ENCODE data around the gene F12. TPM values are rescaled to one million over a fixed set of nuclear protein-coding genes. Genes with fewer than 3 reads are reported as not detected.

The F12 gene
- total RNA-seq, 4 donors from 2014 or later: 2.6 to 20.1 (median 5.6) TPM

DNA sequence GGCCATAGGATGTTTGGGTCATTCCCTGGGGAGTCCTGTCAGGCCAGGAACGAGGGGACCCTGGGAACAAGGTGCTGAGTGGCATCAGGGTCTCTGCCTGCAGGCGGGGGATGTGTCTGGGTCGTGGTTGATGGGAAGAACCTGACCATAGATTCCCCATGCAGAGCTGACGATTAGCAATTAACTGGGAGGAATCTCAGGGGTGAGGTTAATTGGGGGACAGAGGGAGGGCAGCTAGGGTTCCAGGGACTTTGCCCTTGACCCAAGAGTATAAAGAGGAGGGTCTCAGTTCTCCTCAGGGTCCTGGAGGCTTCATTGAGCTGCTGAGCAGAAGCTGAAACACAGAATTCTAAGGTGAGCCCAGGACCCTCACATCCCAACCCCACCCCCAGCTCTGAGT is 25.2 kb downstream of the F12 start, which contains the start of gene SLC34A1:
Gene SLC34A1 (plus strand): TSS at position 301 of the 400 bp plus-strand sequence. CDS start 1,308 bp downstream, outside the sequence.
- in situ Hi-C loops (cut with MboI; ENCODE audit: low pct_ligation_motif_present in 1 of 4, low pct_unique_long_range_greater_than_20kb in 1 of 4, low sequenced_read_pairs in 3 of 4) (loop anchor here in 1 of 4 donors (25.0 kb wide), 1 partner anchor 128 kb away; the partner anchor contains the start of genes DDX41 and DOK3), intact Hi-C loops (cut with DNase I; ENCODE audit: low total_unique reads) (no loop called here)
- TF ChIP-seq POLR2A (IDR thresholded peaks at IDR 0.05) (no peak), POLR2AphosphoS5 (IDR thresholded peaks at IDR 0.05) (no peak), CTCF (IDR thresholded peaks at IDR 0.05) (no peak), EP300 (IDR thresholded peaks at IDR 0.05; ENCODE audit: low read depth) (no peak)
- WGBS, 2 donors (ENCODE audit: low coverage in 1 of 2): 73% methylated on average over 4 of the region's 4 CpGs; no CpG with 5 or more reads in 1 of the 2 donors
- H3K27me3 ChIP-seq: peaks cover 7% of the 10 kb centered on the region
- peaks cover 0 to 2% (median 0%) of the 10 kb centered on the region in 4 donors for H3K4me1 ChIP-seq
- H3K36me3 ChIP-seq: no peaks in the 10 kb centered on the region
- no peak within 1 kb of the TSS for H3K27ac ChIP-seq
- no peak for DNase-seq
- H3K9me3 ChIP-seq: no peaks in the 10 kb centered on the region
- H3K4me3 ChIP-seq: no peak within 1 kb of the TSS

DNA sequence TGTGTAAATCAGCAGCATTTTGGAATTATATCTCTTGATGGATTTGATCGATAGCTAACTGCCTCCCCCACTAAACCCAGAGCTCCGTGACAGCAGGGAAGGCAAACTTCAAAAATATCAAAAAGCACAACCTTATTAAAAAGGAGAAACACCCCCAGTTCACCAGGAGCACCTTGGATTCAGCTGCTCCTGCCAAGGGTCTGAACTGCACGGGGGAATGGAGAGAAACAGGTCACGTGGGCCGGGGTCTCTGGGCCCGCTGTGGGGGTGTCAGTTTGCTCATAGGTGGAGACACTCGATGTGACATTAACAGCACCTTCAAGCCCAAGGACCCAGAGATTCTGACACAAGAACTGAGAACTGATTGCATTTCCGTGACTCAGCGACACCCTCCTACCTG is 26.2 kb downstream of the F12 start:
- intact Hi-C loops (cut with DNase I; ENCODE audit: low total_unique reads): no loop called here
- Histone ChIP-seq H3K27ac (no peak overlapping the region), H3K27me3 (peaks cover 7% of the 10 kb centered on the region), H3K9me3 (no peaks in the 10 kb centered on the region), H3K4me1 (no peaks in the 10 kb centered on the region), H3K4me3 (no peak overlapping the region), H3K36me3 (no peaks in the 10 kb centered on the region)
- in situ Hi-C loops (cut with MboI; ENCODE audit: low pct_ligation_motif_present in 1 of 4, low pct_unique_long_range_greater_than_20kb in 1 of 4, low sequenced_read_pairs in 3 of 4): loop anchor here in 1 of 4 donors (25.0 kb wide), 1 partner anchor 129 kb away; the partner anchor contains the start of genes DDX41 and DOK3
- 83 to 85% methylated on average over 7 to 9 of the region's 9 CpGs for WGBS, 2 donors (ENCODE audit: low coverage in 1 of 2)
- TF ChIP-seq POLR2A (IDR thresholded peaks at IDR 0.05) (no peak), CTCF (IDR thresholded peaks at IDR 0.05) (no peak), EP300 (IDR thresholded peaks at IDR 0.05; ENCODE audit: low read depth) (no peak), POLR2AphosphoS5 (IDR thresholded peaks at IDR 0.05) (no peak)
- no peak for DNase-seq

- Histone ChIP-seq H3K4me1 (no peaks in the 10 kb centered on the region), H3K27ac (no peak overlapping the region), H3K36me3 (no peaks in the 10 kb centered on the region), H3K27me3 (peaks cover 7% of the 10 kb centered on the region), H3K4me3 (no peak overlapping the region), H3K9me3 (no peaks in the 10 kb centered on the region)
- intact Hi-C loops (cut with DNase I; ENCODE audit: low total_unique reads) (no loop called here), in situ Hi-C loops (cut with MboI; ENCODE audit: low pct_ligation_motif_present in 1 of 4, low pct_unique_long_range_greater_than_20kb in 1 of 4, low sequenced_read_pairs in 3 of 4) (loop anchor here in 1 of 4 donors (25.0 kb wide), 1 partner anchor 130 kb away; the partner anchor contains the start of genes DDX41 and DOK3)
- TF ChIP-seq CTCF (IDR thresholded peaks at IDR 0.05): peak in 4 of 5 experiments; percentile 16 to 25 (median 23)
- no peak for TF ChIP-seq EP300 (IDR thresholded peaks at IDR 0.05; ENCODE audit: low read depth)
- no peak for DNase-seq
- 32 to 57% methylated on average over 5 to 10 of the region's 11 CpGs for WGBS, 2 donors (ENCODE audit: low coverage in 1 of 2)
These were observed 26.8 kb downstream of the F12 start for GRCh38 chr5:177382423-177383029.

DNA sequence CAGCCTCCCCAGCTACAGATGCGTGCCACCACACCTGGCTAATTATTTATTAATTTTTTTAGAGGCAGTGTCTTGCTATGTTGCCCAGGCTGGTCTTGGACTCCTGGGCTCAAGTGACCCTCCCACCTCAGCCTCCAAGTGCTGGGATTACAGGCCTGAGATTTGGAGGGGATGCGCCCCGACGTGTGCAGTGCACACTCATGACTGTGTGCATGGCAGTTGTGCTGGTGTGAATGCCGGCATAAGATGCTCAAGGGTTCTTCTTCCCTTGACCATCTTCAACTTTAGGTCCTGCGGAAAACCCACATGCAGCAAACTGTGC is 28.6 kb downstream of the F12 start:
- intact Hi-C loops (cut with DNase I; ENCODE audit: low total_unique reads): no loop called here
- TF ChIP-seq POLR2AphosphoS5 (IDR thresholded peaks at IDR 0.05) (no peak), POLR2A (IDR thresholded peaks at IDR 0.05) (no peak), CTCF (IDR thresholded peaks at IDR 0.05) (no peak), EP300 (IDR thresholded peaks at IDR 0.05; ENCODE audit: low read depth) (no peak)
- H3K4me1 ChIP-seq: no peaks in the 10 kb centered on the region
- no peak for DNase-seq
- in situ Hi-C loops (cut with MboI; ENCODE audit: low pct_ligation_motif_present in 1 of 4, low pct_unique_long_range_greater_than_20kb in 1 of 4, low sequenced_read_pairs in 3 of 4): loop anchor here in 1 of 4 donors (25.0 kb wide), 1 partner anchor 132 kb away; the partner anchor contains the start of genes DDX41 and DOK3
- H3K4me3 ChIP-seq: no peak overlapping the region
- H3K36me3 ChIP-seq: no peaks in the 10 kb centered on the region
- no peaks in the 10 kb centered on the region for H3K9me3 ChIP-seq
- WGBS, 2 donors (ENCODE audit: low coverage in 1 of 2): 71 to 89% methylated on average over 1 to 6 of the region's 6 CpGs
- no peak overlapping the region for H3K27ac ChIP-seq
- H3K27me3 ChIP-seq: peaks cover 7% of the 10 kb centered on the region

All from transverse colon (tissue), 4 donors.